Duodenal mucosa (tissue), 2 donors: ENCODE results near the gene THADA.

Experiments used
- H3K27ac ChIP-seq: one replicate; pipeline ENCODE4 v1.7.0; 2013; ENCODE audit warnings: low read depth, low read length
- H3K27me3 ChIP-seq, 2 donors: one replicate each; pipeline ENCODE4 v1.7.0; 2013; ENCODE audit warnings: low read length in 2 of 2, control low read depth in 1 of 2; ENCODE audit not compliant: insufficient read depth in 2 of 2, control insufficient read depth in 1 of 2
- H3K36me3 ChIP-seq, 2 donors: one replicate each; pipeline ENCODE4 v1.7.0; 2013; ENCODE audit warnings: low read length in 2 of 2, control low read depth in 1 of 2; ENCODE audit not compliant: insufficient read depth in 2 of 2, control insufficient read depth in 1 of 2
- H3K4me1 ChIP-seq, 2 donors: one replicate each; pipeline ENCODE4 v1.7.0; 2013; ENCODE audit warnings: low read length in 2 of 2, control low read depth in 1 of 2; ENCODE audit not compliant: insufficient read depth in 2 of 2, control insufficient read depth in 1 of 2
- H3K4me3 ChIP-seq, 2 donors: one replicate each; pipeline ENCODE4 v1.7.0; 2013; ENCODE audit warnings: low read length in 2 of 2, low read depth in 1 of 2
- H3K9ac ChIP-seq, 2 donors: one replicate each; pipeline ENCODE4 v1.7.0; 2013; ENCODE audit warnings: low read length in 2 of 2, low read depth in 1 of 2
- H3K9me3 ChIP-seq, 2 donors: one replicate each; pipeline ENCODE4 v1.7.0; 2013; ENCODE audit warnings: low read length in 2 of 2, control low read depth in 1 of 2; ENCODE audit not compliant: control insufficient read depth in 1 of 2

The THADA gene

DNA sequence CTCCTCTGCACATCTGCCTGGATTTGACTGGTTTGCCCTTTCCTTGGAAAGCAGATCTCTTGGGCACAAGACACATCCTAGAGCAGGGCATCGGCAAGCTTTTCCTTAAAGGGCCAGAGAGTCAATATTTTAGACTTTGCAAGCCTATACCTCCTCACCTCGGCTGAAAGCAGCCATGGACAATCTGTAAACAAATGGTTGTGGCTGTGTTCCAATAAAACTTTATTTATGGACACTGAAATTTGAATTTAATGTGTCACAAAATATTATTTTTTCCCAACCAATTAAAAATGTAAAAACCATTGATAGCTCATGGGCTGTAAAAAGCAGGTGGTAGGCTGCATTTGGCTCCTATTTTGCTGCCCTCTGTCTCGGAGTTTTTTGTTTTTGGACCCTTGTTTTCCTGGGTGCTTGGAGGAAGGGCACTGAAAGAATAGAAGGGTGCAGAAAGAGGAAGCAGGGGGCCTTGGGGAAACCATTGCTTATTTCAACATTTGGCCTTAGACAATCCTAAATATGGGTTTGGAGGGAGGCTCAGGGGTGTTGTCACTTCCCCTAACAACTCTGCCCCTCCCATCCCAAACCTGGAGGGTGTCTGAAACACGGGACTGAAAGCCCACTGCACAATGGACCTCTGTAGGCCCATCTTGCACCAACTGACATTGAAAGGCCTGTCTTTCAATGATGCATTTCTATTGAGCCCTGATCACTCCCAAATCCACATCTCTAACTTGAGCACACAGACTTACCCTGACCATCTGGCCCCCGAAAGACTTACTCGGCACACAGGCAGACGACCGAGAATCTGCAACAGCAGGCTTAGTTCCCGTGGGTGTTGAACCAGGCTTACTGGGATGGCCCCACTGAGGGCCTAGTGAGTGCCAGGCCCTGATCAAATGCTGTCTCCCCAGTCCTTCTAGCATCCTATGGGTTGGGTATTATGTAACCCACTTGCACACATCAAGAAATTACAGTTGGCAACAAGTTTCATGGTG is 362.3 kb downstream of the THADA start:
- H3K27me3 ChIP-seq: no peaks in the 10 kb centered on the region
- no peak overlapping the region for H3K27ac ChIP-seq
- peaks cover 9 to 17% of the 10 kb centered on the region in 2 donors for H3K4me1 ChIP-seq
- no peak overlapping the region for H3K9ac ChIP-seq
- peaks cover 3 to 16% of the 10 kb centered on the region in 2 donors for H3K36me3 ChIP-seq
- H3K4me3 ChIP-seq: no peak overlapping the region
- no peaks in the 10 kb centered on the region for H3K9me3 ChIP-seq

DNA sequence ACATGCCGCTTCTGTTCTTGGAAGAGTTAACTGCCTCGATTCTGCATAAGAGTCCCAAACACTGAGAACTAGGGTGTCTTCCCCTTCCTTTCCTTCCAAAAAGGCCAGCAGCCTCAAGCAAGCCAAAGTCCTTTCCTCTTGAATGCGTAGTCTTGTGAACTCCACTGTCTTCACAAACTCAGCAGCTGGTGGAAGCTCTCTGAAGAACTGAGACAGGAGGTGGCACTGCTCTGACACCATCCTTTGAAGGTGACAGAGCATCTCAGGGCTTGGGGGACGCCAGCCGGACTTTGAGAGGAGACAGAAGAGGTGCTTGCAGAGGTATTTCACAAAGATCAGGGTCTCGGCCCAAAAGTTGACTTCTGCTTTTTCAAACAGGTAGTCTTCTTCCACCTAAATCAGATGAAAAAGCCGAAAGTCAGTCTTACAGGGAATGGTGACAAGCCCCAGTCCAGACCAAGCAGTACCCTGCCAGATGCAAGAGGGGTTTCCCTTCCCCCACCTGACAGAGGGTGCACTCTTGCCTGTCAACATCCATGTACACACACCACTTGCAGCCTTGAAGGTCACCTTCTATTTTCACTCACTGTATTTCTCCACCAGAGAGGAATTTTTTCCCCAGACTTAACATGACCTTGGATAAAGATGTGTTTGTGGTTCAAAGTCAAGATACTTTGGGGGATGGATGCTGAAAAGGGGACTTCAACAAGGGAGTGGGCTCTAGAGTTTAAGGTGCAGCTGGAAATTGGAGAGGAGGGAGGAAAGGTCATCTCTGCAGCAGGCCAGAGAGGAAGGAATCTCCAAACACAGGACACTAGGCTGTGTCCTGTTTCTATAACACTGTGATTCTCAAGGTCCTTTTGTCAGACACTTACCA is 364.6 kb downstream of the THADA start:
- H3K4me3 ChIP-seq: no peak overlapping the region
- H3K36me3 ChIP-seq: peaks cover 3 to 16% of the 10 kb centered on the region in 2 donors
- H3K9ac ChIP-seq: no peak overlapping the region
- H3K27ac ChIP-seq: no peak overlapping the region
- H3K27me3 ChIP-seq: no peaks in the 10 kb centered on the region
- H3K4me1 ChIP-seq: peaks cover 19 to 26% of the 10 kb centered on the region in 2 donors
- no peaks in the 10 kb centered on the region for H3K9me3 ChIP-seq

- peaks cover 19 to 26% of the 10 kb centered on the region in 2 donors for H3K4me1 ChIP-seq
- no peaks in the 10 kb centered on the region for H3K9me3 ChIP-seq
- peaks cover 3 to 16% of the 10 kb centered on the region in 2 donors for H3K36me3 ChIP-seq
- H3K27ac ChIP-seq: no peak overlapping the region
- no peaks in the 10 kb centered on the region for H3K27me3 ChIP-seq
- H3K9ac ChIP-seq: no peak overlapping the region
- H3K4me3 ChIP-seq: no peak overlapping the region
These were observed 365.4 kb downstream of the THADA start for GRCh38 chr2:43230351-43230885.

DNA sequence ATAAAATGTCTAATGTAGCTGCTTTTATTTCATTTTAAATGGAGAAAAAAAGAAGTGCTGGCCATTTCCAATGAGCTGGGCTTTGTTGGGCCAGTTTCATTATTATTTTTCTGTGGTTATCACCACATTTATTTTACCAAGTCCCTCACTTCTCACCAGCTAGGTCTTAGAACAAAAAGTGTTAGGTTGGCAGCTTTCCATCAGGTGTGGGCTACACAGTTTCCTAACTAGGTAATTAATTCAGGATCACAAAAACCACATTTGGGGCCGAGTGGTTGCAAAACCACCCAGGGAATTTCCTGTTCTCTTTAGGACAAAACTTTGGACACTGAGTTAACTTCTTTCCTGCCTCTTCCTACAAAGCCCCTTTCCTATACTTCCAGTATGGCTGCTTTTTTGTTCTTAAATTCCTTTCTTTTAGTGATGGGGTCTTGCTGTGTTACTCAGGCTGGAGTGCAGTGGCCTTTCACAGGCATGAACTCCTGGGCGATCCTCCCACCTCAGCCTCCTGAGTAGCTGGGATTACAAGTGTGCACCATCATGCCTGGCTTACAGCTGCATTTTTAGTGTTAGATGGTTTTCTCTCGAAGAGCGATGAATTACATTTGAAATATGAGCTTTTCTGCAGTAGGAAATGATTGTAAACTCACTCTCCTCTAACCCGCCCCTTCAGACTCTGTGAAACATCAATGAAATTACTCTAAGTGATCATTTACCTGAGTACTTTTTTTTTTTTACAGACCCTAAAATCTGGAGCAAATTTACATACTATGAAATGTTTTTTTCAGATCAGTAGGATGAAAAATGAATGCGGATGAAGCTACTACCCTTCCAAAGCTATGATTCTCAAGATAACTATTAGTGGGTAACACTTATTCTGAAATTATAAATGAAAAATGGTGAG is 366.8 kb downstream of the THADA start:
- H3K27ac ChIP-seq: no peak overlapping the region
- H3K4me1 ChIP-seq: peaks cover 19 to 26% of the 10 kb centered on the region in 2 donors
- peak overlapping the region; percentile 49 to 87 for H3K9ac ChIP-seq
- no peaks in the 10 kb centered on the region for H3K9me3 ChIP-seq
- no peaks in the 10 kb centered on the region for H3K27me3 ChIP-seq
- H3K4me3 ChIP-seq: peak overlapping the region in 1 of 2 donors; percentile 3
- peaks cover 10 to 25% of the 10 kb centered on the region in 2 donors for H3K36me3 ChIP-seq

- Histone ChIP-seq H3K9me3 (no peaks in the 10 kb centered on the region), H3K27me3 (no peaks in the 10 kb centered on the region), H3K9ac (peak overlapping the region; percentile 49 to 87), H3K4me3 (peak overlapping the region; percentile 69 to 85), H3K27ac (peak overlapping the region; percentile 99), H3K4me1 (peaks cover 19 to 26% of the 10 kb centered on the region in 2 donors), H3K36me3 (peaks cover 17 to 31% of the 10 kb centered on the region in 2 donors)
These were observed 367.5 kb downstream of the THADA start for GRCh38 chr2:43228321-43228751.

DNA sequence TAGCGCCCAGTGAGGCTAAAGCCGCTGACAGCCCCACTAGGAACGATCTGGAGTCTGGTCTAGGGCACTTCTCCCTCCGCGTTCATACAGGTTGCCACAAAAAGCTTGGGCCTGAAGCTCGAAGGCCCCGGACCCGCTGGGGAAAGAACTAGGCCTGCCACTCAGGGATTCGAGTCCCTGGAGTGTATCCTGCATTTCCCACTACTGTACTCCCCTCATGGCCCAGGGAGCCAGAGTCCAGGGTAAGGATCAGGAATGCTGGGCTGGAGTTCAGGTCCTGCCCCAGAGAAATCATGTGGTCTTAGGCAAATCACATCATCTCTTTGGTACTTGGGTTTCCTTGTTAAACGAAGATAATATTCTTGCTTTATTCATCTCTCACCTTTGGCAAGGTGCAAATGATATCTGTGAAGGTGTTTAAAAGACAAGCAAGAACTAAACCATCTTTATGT is 368.0 kb downstream of the THADA start:
- peak overlapping the region; percentile 49 to 87 for H3K9ac ChIP-seq
- H3K27ac ChIP-seq: peak overlapping the region; percentile 99
- peak overlapping the region; percentile 69 to 85 for H3K4me3 ChIP-seq
- no peaks in the 10 kb centered on the region for H3K9me3 ChIP-seq
- H3K36me3 ChIP-seq: peaks cover 19 to 35% of the 10 kb centered on the region in 2 donors
- H3K27me3 ChIP-seq: no peaks in the 10 kb centered on the region
- peaks cover 19 to 26% of the 10 kb centered on the region in 2 donors for H3K4me1 ChIP-seq

DNA sequence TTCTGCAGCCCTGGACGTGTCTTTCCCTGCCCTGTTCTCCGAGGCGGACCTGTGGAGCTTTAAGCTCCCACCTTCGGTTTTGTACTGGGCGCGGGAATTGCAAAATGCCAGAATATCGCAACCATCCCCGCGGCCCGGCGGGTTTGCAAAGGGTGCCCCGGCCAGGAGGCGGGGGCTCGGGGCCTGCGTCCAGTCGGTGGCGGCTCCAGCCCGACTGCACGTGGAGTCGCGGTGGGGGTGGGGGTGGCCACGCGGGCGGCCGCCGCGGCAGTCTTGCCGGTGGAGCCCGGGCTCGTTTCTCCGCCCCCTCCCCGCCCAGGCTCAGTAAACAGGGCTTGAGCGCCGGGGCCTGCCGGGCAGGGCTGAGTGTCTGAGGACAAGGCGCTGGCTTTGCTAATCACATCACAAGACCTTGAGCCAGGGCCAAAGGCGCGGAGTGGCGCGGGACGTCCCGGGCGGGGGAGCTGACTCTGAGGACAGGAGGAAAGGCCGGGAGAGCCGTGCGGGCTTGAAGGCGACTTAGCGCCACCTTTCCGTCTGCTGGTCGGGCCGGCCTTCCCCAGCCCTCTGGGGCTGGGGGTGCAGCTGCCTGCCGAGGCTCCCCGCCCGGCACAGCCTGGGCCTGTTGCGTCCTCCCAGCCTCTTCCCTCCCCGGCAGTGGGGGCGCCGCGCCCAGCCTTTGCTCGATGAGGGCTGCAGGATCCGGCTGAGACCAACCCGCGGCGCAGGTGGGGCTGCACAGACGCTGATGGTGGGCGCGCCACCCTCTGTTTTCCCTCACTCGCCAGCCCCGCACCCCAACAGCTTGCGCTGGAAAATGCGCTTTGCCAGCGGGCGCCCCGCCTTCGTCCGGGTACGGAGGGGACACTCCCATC is 368.6 kb downstream of the THADA start:
- Histone ChIP-seq H3K9ac (peak overlapping the region; percentile 49 to 87), H3K4me1 (peaks cover 19 to 26% of the 10 kb centered on the region in 2 donors), H3K9me3 (no peaks in the 10 kb centered on the region), H3K27ac (peak overlapping the region; percentile 99), H3K36me3 (peaks cover 26 to 35% of the 10 kb centered on the region in 2 donors), H3K4me3 (peak overlapping the region; percentile 69 to 85), H3K27me3 (no peaks in the 10 kb centered on the region)

DNA sequence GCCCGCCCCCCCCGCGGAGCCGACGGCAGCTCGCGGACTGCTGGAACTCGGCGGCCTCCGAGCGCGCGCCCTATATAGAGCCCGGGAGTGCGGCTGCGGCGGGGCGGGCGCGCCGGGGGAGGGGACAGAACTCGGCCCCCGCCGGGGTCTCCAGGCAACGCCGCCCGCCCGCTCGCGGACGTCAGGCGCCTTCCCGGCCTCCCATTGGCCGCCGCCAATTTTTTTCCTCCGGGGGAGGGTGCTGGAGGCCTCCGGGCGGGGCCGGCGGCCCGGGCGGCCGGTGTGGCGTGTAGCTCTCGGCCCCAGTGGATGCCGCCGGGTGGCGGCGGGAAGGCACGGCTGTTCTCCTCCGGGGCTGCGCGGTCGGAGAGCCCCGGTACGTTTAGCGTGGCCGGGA is 369.3 kb downstream of the THADA start, which contains the start of gene ZFP36L2:
ZFP36L2 (minus strand) TSS at position 49 of the 397 bp plus-strand sequence. CDS start 291 bp downstream, outside the sequence.
- Histone ChIP-seq H3K27me3 (no peaks in the 10 kb centered on the region), H3K9me3 (no peaks in the 10 kb centered on the region), H3K4me1 (peaks cover 25 to 29% of the 10 kb centered on the region in 2 donors), H3K36me3 (peaks cover 27 to 37% of the 10 kb centered on the region in 2 donors), H3K27ac (peak within 1 kb of the TSS; percentile 99), H3K4me3 (peak within 1 kb of the TSS; percentile 91 to 97), H3K9ac (peak within 1 kb of the TSS; percentile 79 to 97)
